Colonic mucosa (tissue), 4 donors: ENCODE measurements around the gene LMNA. TPM values are rescaled to one million over a fixed set of nuclear protein-coding genes. Genes with fewer than 3 reads are reported as not detected.
A peak's percentile ranks its signal among the peaks of the same experiment; 100 is the strongest.

Source experiments
- DNase-seq: peaks from one replicate; pipeline ENCODE4 v3.0.0-alpha.2; 2020
- H3K27ac ChIP-seq: fragments of 200-600 bp; one replicate; pipeline ENCODE4 v1.8.0; 2021
- H3K27me3 ChIP-seq: fragments of 200-600 bp; one replicate; pipeline ENCODE4 v1.8.0; 2021
- H3K36me3 ChIP-seq: fragments of 200-600 bp; one replicate; pipeline ENCODE4 v1.8.0; 2021
- H3K4me1 ChIP-seq: fragments of 200-600 bp; one replicate; pipeline ENCODE4 v1.8.0; 2021; ENCODE audit warnings: mild to moderate bottlenecking
- H3K4me3 ChIP-seq: fragments of 200-600 bp; one replicate; pipeline ENCODE4 v1.8.0; 2021
- H3K9ac ChIP-seq, 2 donors: one replicate each; pipeline ENCODE4 v1.7.0; 2013; ENCODE audit warnings: control low read depth in 2 of 2, low read depth in 2 of 2, low read length in 2 of 2
- H3K9me3 ChIP-seq: fragments of 200-600 bp; one replicate; pipeline ENCODE4 v1.8.0; 2021
- intact Hi-C: fragments of 100-400 bp; cut with DNase I; formaldehyde crosslinking; loops from one replicate; pipeline ENCODE4 v1.14.1; 2022
- total RNA-seq, 2 donors: library from RNA; stranded (reverse); fragmentation: NEBNext Ultra II Directional in 1 of 2; extraction: Animal tissue kit (Norgen Biotek cat#: 25700) in 1 of 2; gene quantifications; one replicate each; pipeline ENCODE4 v1.2.1, GENCODE V29; 2021
- TF ChIP-seq, protein P1 (sequence below): fragments of 200-600 bp; IDR thresholded peaks from one replicate; pipeline ENCODE4 v1.8.0; 2022; ENCODE audit warnings: antibody characterized with exemption, mild to moderate bottlenecking
- donor health status: healthy.
- donor health status: DM: no; HTN: no; CAD: no.
- donor health status: DM: no; HTN: no; CAD: no.

The LMNA gene
- total RNA-seq, 2 donors from 2014 or later = 414 to 610 TPM

DNA sequence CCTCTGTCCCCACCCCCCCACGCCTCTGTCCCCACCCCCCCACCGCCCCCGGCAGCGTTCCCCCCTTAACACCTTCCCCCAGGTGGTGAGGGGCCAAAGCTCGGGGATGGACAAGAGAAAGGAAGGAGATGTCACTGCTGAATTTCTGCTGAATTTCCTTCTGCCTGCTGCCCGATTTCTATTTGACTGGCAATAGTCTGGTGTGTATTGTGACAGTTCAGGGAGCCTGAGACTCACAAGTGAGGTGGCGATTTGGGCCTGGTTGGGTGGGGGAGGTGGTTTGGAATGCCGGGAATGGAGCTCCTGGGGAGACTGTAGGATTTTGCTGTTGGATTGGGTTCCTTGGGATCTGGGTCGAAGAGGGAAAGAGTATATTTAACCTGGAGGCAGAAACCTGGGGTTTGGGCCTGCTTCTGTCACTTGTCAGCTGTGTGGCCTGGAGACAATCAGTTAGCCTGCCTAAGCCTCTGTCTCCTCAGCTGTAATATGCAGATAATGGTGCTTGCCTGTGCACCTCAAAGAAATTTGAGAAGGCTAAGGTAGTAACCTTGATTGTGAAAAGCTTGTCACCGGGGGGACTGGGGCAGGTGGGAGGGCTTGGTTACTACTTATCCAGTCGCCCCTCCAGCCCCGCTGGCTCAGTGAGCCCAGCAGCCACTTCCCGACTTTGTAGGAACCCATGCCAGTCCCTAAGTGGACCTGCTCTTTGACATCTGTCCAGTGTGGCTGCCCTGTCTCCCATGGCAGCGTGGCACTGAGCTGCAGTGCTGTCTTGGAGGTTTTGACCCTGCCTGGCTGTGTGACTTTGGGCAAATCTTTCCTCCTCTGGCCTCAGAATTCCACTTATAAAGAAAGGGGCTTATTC is 7.7 kb upstream of the LMNA start:
- Histone ChIP-seq H3K9me3 (no peaks in the 10 kb centered on the region), H3K36me3 (no peaks in the 10 kb centered on the region), H3K4me1 (peaks cover 33% of the 10 kb centered on the region), H3K27ac (peak overlapping the region; percentile 94), H3K9ac (peak overlapping the region; percentile 77 to 81), H3K27me3 (no peaks in the 10 kb centered on the region), H3K4me3 (peak overlapping the region; percentile 35)
- TF ChIP-seq, protein P1, sequence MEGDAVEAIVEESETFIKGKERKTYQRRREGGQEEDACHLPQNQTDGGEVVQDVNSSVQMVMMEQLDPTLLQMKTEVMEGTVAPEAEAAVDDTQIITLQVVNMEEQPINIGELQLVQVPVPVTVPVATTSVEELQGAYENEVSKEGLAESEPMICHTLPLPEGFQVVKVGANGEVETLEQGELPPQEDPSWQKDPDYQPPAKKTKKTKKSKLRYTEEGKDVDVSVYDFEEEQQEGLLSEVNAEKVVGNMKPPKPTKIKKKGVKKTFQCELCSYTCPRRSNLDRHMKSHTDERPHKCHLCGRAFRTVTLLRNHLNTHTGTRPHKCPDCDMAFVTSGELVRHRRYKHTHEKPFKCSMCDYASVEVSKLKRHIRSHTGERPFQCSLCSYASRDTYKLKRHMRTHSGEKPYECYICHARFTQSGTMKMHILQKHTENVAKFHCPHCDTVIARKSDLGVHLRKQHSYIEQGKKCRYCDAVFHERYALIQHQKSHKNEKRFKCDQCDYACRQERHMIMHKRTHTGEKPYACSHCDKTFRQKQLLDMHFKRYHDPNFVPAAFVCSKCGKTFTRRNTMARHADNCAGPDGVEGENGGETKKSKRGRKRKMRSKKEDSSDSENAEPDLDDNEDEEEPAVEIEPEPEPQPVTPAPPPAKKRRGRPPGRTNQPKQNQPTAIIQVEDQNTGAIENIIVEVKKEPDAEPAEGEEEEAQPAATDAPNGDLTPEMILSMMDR = no peak
- intact Hi-C loops = no loop called here
- DNase-seq = peak; percentile 35

DNA sequence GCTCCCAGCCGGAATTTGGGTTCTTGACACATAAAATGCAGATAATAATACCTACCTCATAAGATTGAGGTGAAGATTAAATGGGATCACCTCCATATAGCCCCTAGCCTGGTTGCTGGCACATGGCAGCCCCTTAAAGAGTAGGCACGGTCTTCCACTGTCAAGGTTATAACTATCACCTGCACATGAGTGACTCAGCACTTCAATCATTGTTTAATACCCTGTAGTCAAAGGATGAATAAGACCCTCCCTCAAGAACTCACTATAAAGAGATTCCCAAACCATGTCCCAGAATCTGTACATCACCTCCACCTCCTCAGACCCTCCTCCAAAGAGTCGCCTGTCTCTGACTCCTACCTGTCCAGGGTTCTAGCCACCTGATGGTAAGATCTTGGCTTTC is 6.5 kb upstream of the LMNA start:
- Histone ChIP-seq H3K4me3 (no peak overlapping the region), H3K27ac (no peak overlapping the region), H3K4me1 (peaks cover 28% of the 10 kb centered on the region), H3K9ac (no peak overlapping the region), H3K9me3 (no peaks in the 10 kb centered on the region), H3K27me3 (no peaks in the 10 kb centered on the region), H3K36me3 (no peaks in the 10 kb centered on the region)
- TF ChIP-seq, protein P1 = no peak
- DNase-seq = no peak
- intact Hi-C loops = no loop called here

DNA sequence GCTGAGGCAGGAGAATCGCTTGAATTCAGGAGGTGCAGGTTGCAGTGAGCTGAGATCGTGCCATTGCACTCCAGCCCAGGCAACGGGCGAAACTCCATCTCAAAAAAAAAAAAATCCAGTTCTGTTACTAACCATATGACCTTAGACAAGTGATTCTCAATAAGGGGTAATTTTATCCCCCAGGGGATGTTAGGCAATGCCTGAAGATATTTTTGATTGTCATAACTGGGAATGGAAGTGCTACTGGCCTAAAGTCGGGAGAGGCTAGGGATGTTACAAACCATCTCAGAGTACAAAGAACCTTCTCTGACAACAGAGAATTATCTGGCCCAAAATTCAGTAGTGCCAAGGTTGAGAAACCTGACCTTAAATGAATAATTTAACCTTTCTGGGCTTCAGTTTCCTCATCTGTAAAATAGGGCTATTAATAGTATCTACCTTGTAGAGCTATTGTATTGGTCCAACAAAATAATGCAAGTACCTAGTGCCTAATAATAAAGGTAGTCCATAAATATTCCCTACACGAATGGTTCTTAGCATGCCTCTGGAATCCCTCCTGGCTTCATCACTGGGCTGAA is 5.8 kb upstream of the LMNA start:
- H3K36me3 ChIP-seq = no peaks in the 10 kb centered on the region
- H3K9me3 ChIP-seq = no peaks in the 10 kb centered on the region
- H3K9ac ChIP-seq = no peak overlapping the region
- H3K4me3 ChIP-seq = no peak overlapping the region
- peaks cover 21% of the 10 kb centered on the region for H3K4me1 ChIP-seq
- intact Hi-C loops = no loop called here
- no peaks in the 10 kb centered on the region for H3K27me3 ChIP-seq
- TF ChIP-seq, protein P1 = no peak
- H3K27ac ChIP-seq = no peak overlapping the region
- DNase-seq = no peak

DNA sequence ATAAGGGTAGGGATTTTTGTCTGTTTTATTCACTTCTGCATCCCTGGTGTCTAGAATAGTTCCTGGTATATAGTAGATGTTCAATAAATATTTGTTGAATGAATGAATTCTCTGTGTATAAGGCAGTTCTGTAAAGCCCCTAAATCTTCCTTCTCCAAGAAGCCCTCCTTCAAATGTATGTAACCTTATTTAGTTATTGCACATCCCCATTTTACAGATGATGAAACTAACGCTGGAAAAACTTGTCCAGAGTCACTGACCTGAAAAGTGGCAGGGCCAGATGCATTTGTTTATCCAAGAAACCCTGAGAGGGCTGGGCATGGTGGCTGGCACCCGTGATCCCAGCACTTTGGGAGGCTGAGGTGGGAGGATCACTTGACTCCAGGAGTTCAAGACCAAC is 4.3 kb upstream of the LMNA start:
- no peak for DNase-seq
- Histone ChIP-seq H3K27ac (no peak overlapping the region), H3K27me3 (no peaks in the 10 kb centered on the region), H3K36me3 (no peaks in the 10 kb centered on the region), H3K4me3 (no peak overlapping the region), H3K4me1 (peaks cover 6% of the 10 kb centered on the region), H3K9me3 (no peaks in the 10 kb centered on the region), H3K9ac (no peak overlapping the region)
- TF ChIP-seq, protein P1 = no peak
- intact Hi-C loops = no loop called here

DNA sequence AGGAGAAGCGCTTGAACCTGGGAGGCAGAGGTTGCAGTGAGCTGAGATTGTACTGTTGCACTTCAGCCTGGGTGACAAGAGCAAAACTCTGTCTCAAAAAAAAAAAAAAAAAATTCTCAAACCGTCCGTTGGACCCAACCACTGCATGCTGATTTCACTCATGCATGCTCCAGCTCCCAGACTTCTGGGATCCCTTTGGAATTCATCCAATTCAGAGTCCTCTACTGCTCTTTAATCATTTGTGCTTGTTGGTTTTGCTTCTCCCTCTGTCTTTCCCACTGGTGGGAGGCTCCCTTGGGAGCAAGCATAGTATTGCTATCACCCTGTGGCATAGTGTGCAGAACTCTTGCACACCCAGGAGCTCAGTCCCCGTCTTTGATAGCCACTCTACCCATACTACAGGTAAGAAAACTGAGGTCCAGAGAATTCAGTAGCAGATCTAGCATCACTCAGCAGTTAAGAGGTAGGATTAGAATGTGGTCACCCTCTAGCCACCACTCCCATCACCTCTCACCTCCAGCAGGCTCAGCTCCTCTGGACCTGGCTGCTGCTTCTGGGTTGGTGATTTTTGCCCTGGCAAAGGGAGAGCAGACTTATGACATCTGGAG is 3.1 kb upstream of the LMNA start:
- no peaks in the 10 kb centered on the region for H3K27me3 ChIP-seq
- TF ChIP-seq, protein P1 = no peak
- no peaks in the 10 kb centered on the region for H3K36me3 ChIP-seq
- no peak overlapping the region for H3K4me3 ChIP-seq
- no peak overlapping the region for H3K9ac ChIP-seq
- no peaks in the 10 kb centered on the region for H3K9me3 ChIP-seq
- no peaks in the 10 kb centered on the region for H3K4me1 ChIP-seq
- intact Hi-C loops = no loop called here
- H3K27ac ChIP-seq = no peak overlapping the region
- no peak for DNase-seq
